SU-DHL-6 (cell line): ENCODE measurements around the gene CXCL8.

Experiments used
- H2AFZ ChIP-seq: fragments of 200-600 bp; sonication (generic); 2 replicates; pipeline ENCODE4 v1.6.1; 2014; ENCODE audit warnings: low read depth, mild to moderate bottlenecking, moderate library complexity, mixed read lengths, antibody characterized with exemption, low read length; ENCODE audit not compliant: severe bottlenecking
- H3F3A ChIP-seq: fragments of 200-600 bp; shearing (Covaris generic); 2 replicates; pipeline ENCODE4 v1.6.0; 2016; ENCODE audit warnings: antibody characterized with exemption, mild to moderate bottlenecking; ENCODE audit not compliant: insufficient read depth
- H3K27ac ChIP-seq: fragments of 200-600 bp; sonication (generic); 2 replicates; pipeline ENCODE4 v1.5.1; 2016; ENCODE audit warnings: low read depth, mild to moderate bottlenecking, low read length, moderate library complexity, mixed read lengths
- H3K27me3 ChIP-seq: fragments of 200-600 bp; sonication (generic), shearing (Covaris generic); 2 replicates; pipeline ENCODE4 v1.6.0; 2014; ENCODE audit warnings: mild to moderate bottlenecking, low read length
- H3K36me3 ChIP-seq: fragments of 200-600 bp; sonication (generic); 2 replicates; pipeline ENCODE4 v1.6.1; 2014; ENCODE audit warnings: mild to moderate bottlenecking, low read length, mixed read lengths
- H3K4me2 ChIP-seq: fragments of 300-600, 200-600 bp; shearing (Covaris generic), sonication (generic); 2 replicates; pipeline ENCODE4 v1.6.0; 2014; ENCODE audit warnings: low read length, low read depth, mild to moderate bottlenecking; ENCODE audit not compliant: poor library complexity, severe bottlenecking
- H3K4me3 ChIP-seq: fragments of 200-600 bp; sonication (generic); 2 replicates; pipeline ENCODE4 v1.5.1; 2014; ENCODE audit warnings: antibody characterized with exemption, low read length, mild to moderate bottlenecking, mixed read lengths; ENCODE audit not compliant: insufficient read depth, poor library complexity, severe bottlenecking
- H3K79me2 ChIP-seq: fragments of 200-600 bp; sonication (generic); 2 replicates; pipeline ENCODE4 v1.6.1; 2014; ENCODE audit warnings: mild to moderate bottlenecking, low read length, moderate library complexity; ENCODE audit not compliant: insufficient read depth
- H3K9ac ChIP-seq: fragments of 200-600 bp; sonication (generic); 2 replicates; pipeline ENCODE4 v1.7.0; 2014; ENCODE audit warnings: mild to moderate bottlenecking, low read length
- H3K9me2 ChIP-seq: fragments of 200-600 bp; sonication (generic); replicated peaks from 2 replicates; pipeline ENCODE4 v1.6.1; 2014; ENCODE audit warnings: low read length; ENCODE audit not compliant: insufficient read depth
- H3K9me3 ChIP-seq: fragments of 200-600 bp; sonication (generic); 2 replicates; pipeline ENCODE4 v1.6.1; 2014; ENCODE audit warnings: low read length, mixed read lengths; ENCODE audit not compliant: insufficient read depth
- H4K20me1 ChIP-seq: fragments of 200-600 bp; sonication (generic); 2 replicates; pipeline ENCODE4 v1.6.1; 2014; ENCODE audit warnings: low read depth, mild to moderate bottlenecking, antibody characterized with exemption, low read length, moderate library complexity, mixed read lengths
- CTCF ChIP-seq: fragments of 200-600 bp; sonication (generic); IDR thresholded peaks from one replicate; pipeline ENCODE4 v1.5.1; 2017; ENCODE audit warnings: antibody characterized with exemption, mild to moderate bottlenecking, low read length, moderate library complexity; ENCODE audit not compliant: insufficient read depth, poor library complexity, severe bottlenecking
- EZH2phosphoT487 ChIP-seq: fragments of 200-600 bp; sonication (generic), shearing (Covaris generic); conservative IDR thresholded peaks from 2 replicates; pipeline ENCODE4 v1.6.1; 2018; ENCODE audit warnings: mild to moderate bottlenecking, antibody characterized with exemption, low read length, moderate library complexity, mixed read lengths

CXCL8 gene

DNA sequence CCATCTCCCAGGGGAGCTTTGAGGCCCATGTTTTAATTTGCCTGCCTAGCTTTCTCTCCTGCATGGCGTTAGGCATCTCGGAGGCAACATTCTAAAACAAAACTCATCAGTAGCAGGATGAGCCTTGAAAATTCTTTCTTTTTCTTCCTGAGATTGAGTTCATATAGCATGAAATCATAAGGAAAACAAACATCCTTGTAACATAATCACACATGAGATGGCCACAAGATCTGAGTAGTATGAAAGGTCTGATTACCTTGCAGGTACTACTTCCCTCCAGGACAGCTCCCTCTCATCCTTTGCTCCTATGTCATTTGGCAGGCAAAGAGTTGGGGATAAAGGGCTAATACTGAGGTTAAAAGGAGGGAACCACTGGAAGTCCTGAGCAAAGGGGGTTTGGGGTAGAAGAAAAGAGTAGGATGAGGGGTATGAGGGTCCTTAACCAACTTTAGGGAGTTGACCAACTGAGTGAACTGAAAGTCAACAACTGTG, 37.5 kb upstream of the CXCL8 start:
- H2AFZ ChIP-seq: no peak overlapping the region
- no peak overlapping the region for H3K4me2 ChIP-seq
- no peak overlapping the region for H3K27ac ChIP-seq

GRCh38 chr4:73703320-73703719, 37.0 kb upstream of the CXCL8 start:
- no peak overlapping the region for H3K27ac ChIP-seq

More for the DNA sequence above, 37.5 kb upstream of the CXCL8 start:
- Histone ChIP-seq H3K9me2 (no peaks in the 10 kb centered on the region), H3K4me3 (no peak overlapping the region), H4K20me1 (no peaks in the 10 kb centered on the region), H3K79me2 (no peaks in the 10 kb centered on the region), H3K9me3 (no peaks in the 10 kb centered on the region), H3K36me3 (no peaks in the 10 kb centered on the region), H3F3A (no peaks in the 10 kb centered on the region), H3K27me3 (no peaks in the 10 kb centered on the region), H3K9ac (no peak overlapping the region)
- no peak for TF ChIP-seq CTCF
- no peak for TF ChIP-seq EZH2phosphoT487

DNA sequence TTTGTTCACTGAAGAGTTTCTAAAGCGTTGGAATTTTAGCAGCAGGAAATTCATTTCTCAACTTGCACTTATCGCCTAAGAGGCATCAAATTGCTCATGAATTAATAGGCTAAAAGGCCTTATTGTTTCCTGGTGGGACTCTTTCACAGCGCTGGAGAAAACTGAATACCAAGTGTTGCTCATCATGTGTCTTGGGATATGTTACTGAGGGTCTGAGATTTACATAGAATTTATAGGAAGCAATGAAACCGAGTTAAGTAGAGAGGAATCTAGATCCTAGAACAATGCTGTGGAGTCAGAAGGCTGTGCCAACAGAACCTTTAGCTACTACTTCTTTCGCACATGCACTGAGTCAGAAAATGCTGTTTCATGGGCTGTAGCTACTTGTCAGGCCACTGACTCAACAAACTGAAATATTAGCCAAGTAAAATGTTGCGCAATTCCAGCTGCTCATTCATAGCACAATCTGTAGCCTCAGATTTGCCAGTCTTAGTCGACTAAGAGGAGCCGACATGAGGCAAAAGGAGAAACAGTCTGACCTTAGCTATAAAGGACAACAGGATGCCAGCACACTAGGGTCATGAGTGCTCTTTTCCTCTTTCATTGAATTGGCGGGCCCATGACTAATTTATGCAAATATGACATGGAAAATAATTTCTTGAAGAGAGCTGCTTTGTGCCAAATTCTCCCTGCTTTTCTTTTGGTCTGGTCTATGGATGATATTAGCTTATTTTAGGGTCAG, 35.9 kb upstream of the CXCL8 start:
- no peaks in the 10 kb centered on the region for H3K79me2 ChIP-seq
- H2AFZ ChIP-seq: no peak overlapping the region
- H3F3A ChIP-seq: no peaks in the 10 kb centered on the region
- H4K20me1 ChIP-seq: no peaks in the 10 kb centered on the region
- TF ChIP-seq EZH2phosphoT487 (no peak), CTCF (no peak)
- H3K9me3 ChIP-seq: no peaks in the 10 kb centered on the region
- H3K4me2 ChIP-seq: no peak overlapping the region
- no peak overlapping the region for H3K4me3 ChIP-seq
- H3K36me3 ChIP-seq: no peaks in the 10 kb centered on the region
- no peaks in the 10 kb centered on the region for H3K27me3 ChIP-seq
- no peaks in the 10 kb centered on the region for H3K9me2 ChIP-seq
- H3K27ac ChIP-seq: no peak overlapping the region
- H3K9ac ChIP-seq: no peak overlapping the region

More at GRCh38 chr4:73703320-73703719, 37.0 kb upstream of the CXCL8 start:
- H3K79me2 ChIP-seq: no peaks in the 10 kb centered on the region
- no peaks in the 10 kb centered on the region for H3K36me3 ChIP-seq
- no peaks in the 10 kb centered on the region for H3F3A ChIP-seq
- no peaks in the 10 kb centered on the region for H4K20me1 ChIP-seq
- H3K4me2 ChIP-seq: no peak overlapping the region
- H3K27me3 ChIP-seq: no peaks in the 10 kb centered on the region
- H3K9ac ChIP-seq: no peak overlapping the region
- no peaks in the 10 kb centered on the region for H3K9me2 ChIP-seq
- H2AFZ ChIP-seq: no peak overlapping the region
- H3K4me3 ChIP-seq: no peak overlapping the region
- H3K9me3 ChIP-seq: no peaks in the 10 kb centered on the region
- TF ChIP-seq CTCF: no peak
- no peak for TF ChIP-seq EZH2phosphoT487
